Right lobe of liver (tissue), 4 donors: ENCODE results near the gene ZDHHC3.

Experiments
- POLR2A ChIP-seq: fragments of 450-650 bp; IDR thresholded peaks from one replicate; pipeline ENCODE4 v1.6.1; 2017; ENCODE audit warnings: antibody characterized with exemption, mild to moderate bottlenecking
- TF ChIP-seq, protein P1 (sequence below), 4 donors: fragments of 200-600 bp in 3 of 4; fragments of 450-650 bp in 1 of 4; IDR thresholded peaks; one replicate each; pipeline versions ENCODE4 v1.5.1 to v1.8.0; 2016 to 2022; ENCODE audit warnings: antibody characterized with exemption in 4 of 4, mild to moderate bottlenecking in 2 of 4
- donor health status: DM: no; HTN: no; CAD: no.
- donor health status: DM: no; HTN: no; CAD: no.
- donor health status: DM: no; HTN: yes; CAD: no.

DNA sequence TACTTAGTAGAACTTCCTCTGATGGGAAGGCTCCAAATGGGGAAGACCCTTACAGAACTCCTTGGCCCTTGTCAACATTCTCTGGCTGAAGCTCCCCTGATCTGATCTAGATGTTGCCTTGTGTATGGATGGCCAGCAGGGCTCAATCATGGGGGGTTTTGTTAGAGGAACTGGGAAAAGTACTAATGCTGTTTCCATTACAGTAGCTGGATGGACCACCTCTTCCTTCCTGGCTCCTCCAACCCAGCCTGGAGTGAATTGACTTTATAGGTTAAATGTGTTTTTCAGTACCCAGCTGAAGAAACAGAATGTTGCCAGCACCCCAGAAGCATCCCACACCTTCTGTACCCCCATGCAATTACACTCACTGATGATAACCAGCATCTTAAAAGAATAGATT is 27.4 kb upstream of the ZDHHC3 start:
- TF ChIP-seq POLR2A: no peak
- TF ChIP-seq, protein P1, sequence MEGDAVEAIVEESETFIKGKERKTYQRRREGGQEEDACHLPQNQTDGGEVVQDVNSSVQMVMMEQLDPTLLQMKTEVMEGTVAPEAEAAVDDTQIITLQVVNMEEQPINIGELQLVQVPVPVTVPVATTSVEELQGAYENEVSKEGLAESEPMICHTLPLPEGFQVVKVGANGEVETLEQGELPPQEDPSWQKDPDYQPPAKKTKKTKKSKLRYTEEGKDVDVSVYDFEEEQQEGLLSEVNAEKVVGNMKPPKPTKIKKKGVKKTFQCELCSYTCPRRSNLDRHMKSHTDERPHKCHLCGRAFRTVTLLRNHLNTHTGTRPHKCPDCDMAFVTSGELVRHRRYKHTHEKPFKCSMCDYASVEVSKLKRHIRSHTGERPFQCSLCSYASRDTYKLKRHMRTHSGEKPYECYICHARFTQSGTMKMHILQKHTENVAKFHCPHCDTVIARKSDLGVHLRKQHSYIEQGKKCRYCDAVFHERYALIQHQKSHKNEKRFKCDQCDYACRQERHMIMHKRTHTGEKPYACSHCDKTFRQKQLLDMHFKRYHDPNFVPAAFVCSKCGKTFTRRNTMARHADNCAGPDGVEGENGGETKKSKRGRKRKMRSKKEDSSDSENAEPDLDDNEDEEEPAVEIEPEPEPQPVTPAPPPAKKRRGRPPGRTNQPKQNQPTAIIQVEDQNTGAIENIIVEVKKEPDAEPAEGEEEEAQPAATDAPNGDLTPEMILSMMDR (IDR thresholded peaks at IDR 0.05): no peak
